Right renal cortex interstitium (tissue), 3 donors: ENCODE results near the gene PSMB5. TPM values are rescaled to one million over a fixed set of nuclear protein-coding genes. Genes with fewer than 3 reads are reported as not detected.
A peak's percentile ranks its signal among the peaks of the same experiment; 100 is the strongest.

Experiments
- DNase-seq, 3 donors: peaks; one replicate each; pipeline ENCODE4 v3.0.0-alpha.2; 2013; ENCODE audit warnings: low read depth in 3 of 3, low spot score in 2 of 3
- polyA plus RNA-seq, 3 donors: library from polyadenylated mRNA; unstranded; fragments of 120-200 nt; gene quantifications; one replicate each; pipeline ENCODE4 v1.2.1, GENCODE V29; 2013; ENCODE audit not compliant: insufficient read length in 3 of 3

PSMB5 gene
- 100 to 1,000 TPM; 229 to 253 (median 251) TPM for polyA plus RNA-seq

- DNase-seq = peak; percentile 93 to 97 (median 95)
Observed at GRCh38 chr14:23034498-23035302, at the start of gene PSMB5. Gene PSMB5, minus strand, starts transcription at chr14:23034900. Its CDS starts 19 bp downstream, at chr14:23034881.

- no peak for DNase-seq
Observed at GRCh38 chr14:23080474-23080873, 45.8 kb upstream of the PSMB5 start.

DNA sequence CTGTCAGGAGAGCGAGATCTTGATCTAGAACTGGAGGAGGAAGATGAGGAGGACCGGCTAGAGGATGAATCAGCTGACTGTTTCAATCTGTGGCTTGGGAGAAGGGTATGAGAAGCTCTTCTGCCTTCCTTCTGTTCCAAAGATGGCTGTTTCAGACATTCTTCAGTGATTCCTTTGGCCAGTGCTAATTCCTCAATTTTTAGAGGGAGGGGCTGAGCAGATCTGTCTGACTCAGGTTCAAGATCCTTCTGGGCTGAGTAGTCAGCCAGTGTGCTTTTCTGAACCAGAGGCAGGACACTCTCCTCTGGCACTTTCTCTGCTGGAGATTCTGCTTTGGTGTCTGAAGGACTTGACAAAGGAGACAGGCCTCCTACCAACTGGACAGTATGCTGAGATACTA lies 45.0 kb upstream of the PSMB5 start:
- DNase-seq = no peak

GRCh38 chr14:23078692-23079116 lies 44.0 kb upstream of the PSMB5 start:
- no peak for DNase-seq

DNA sequence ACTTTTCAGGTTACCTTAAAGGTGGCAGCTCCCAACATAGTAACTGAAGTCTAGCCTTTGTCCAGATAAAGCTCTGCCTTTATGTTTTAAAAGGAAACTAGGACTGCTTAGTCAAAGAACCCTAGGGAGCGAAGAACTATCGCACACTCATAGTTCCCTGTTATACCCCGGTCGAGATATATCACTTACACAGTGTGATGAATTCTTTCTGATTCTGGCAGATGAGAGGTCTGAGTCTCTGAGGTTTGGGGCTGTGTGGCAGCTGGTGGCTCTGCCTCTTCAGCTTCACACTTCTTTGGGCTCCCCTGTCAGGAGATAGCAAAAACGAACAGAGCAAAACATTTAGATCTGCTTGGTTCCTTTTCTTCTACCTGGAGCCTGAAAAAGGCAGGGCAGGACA lies 43.3 kb upstream of the PSMB5 start:
- no peak for DNase-seq

- DNase-seq = no peak
Observed at GRCh38 chr14:23076785-23077408, 42.2 kb upstream of the PSMB5 start.

GRCh38 chr14:23074906-23075305 lies 40.2 kb upstream of the PSMB5 start:
- no peak for DNase-seq

- no peak for DNase-seq
Observed at GRCh38 chr14:23071921-23072539, 37.3 kb upstream of the PSMB5 start.

GRCh38 chr14:23071244-23071920 lies 36.7 kb upstream of the PSMB5 start:
- peak; percentile 65 to 81 (median 80) for DNase-seq

DNA sequence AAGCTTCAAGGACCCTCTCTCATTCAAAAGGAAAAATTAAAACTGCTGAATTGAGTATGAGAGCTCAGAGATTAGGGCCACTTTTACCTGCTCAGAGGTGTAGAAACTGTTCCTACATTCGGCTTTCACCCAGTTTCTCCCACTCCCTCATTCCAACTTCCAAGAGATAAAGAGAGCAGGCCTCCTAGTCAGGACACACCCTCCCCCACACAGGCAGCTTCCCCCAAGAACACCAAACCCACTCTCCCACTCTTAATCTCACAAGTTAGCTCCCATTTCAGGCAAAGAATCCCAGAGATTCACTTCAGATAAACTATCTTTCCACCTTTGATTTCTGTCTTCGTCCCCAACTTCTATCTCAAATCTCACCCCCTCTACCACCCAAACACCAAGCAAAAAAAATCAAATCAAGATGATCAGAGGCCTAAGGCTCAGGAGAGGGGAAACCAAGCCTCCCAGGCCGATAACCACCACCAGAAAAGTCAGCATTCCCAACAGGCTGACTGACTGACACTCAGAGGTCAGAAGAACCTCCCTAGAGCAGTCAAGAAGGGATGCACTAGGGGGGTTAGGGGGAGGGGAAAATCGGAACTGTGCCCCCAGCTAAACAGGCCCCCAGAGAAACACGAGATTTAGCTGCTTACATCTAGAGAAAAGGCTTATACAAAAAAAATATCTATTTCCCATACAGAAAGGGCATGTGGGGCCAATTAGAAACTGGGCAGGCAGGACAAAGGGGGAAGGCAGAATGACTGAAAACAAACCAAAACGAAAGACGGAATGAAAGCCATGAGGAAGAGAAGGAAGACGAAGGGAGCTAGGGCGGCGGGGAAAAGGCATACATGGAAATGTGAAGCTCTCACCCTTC lies 35.8 kb upstream of the PSMB5 start:
- no peak for DNase-seq

GRCh38 chr14:23069413-23069806 lies 34.7 kb upstream of the PSMB5 start:
- no peak for DNase-seq

- peak; percentile 84 to 89 (median 87) for DNase-seq
Observed at GRCh38 chr14:23068789-23069412, 34.2 kb upstream of the PSMB5 start.

- DNase-seq = no peak
Observed at GRCh38 chr14:23067847-23068788, 33.4 kb upstream of the PSMB5 start.

- no peak for DNase-seq
Observed at GRCh38 chr14:23066855-23067744, 32.4 kb upstream of the PSMB5 start.

- no peak for DNase-seq
Observed at GRCh38 chr14:23066368-23066767, 31.7 kb upstream of the PSMB5 start.

DNA sequence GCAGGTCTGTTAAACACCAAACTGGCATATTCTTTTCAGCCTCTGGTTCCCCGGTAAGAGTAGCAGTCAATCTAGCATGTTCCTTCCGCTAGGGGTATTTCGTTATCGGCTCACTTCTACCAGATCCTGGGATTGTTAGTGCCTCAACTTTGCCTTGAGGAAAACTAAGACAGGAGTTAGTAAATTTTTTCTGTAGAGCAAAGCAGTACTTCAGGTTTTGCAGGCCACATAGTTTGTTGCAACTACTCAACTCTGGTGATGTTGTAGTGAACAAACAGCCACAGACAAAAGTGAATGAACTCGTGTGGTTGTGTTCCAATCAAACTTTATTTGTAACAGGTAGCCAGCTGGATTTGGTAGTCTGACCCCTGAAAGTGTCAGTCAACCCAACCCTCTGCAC lies 28.9 kb upstream of the PSMB5 start:
- DNase-seq = no peak

DNA sequence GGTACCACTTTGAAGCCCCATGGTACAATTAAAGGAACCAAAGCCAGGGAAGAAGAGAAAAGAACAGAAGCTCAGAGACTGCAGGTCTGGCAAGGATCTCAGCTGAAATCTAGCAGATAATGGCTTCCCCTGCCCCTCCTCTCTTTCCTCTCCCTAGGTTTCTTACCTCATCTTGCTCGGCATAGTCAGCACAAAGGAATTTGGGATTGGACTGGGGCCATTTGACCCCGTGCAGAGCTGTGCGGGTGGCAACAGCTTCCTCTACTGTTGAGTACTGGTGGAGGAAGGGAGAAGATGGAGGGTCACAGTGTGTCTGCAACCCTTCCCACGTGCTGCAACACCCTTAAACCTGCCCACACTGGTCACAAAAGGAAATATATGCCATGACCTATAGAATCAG lies 27.3 kb upstream of the PSMB5 start:
- DNase-seq = no peak
